Heart left ventricle (tissue), 16 donors: ENCODE measurements around the gene ZNF197. TPM values are rescaled to one million over a fixed set of nuclear protein-coding genes. Genes with fewer than 3 reads are reported as not detected.

Source experiments
- ATAC-seq, 4 donors: fragments of 200-7000 bp; cut with Tn5 transposase; one replicate each; pipeline ENCODE4 v1.9.1; 2020 to 2022; ENCODE audit warnings: moderate library complexity in 4 of 4, mild to moderate bottlenecking in 3 of 4, moderate number of reproducible peaks in 1 of 4
- DNase-seq, 5 donors: peaks; one replicate each; pipeline ENCODE4 v3.0.0-alpha.2; 2020
- H3K27ac ChIP-seq, 12 donors: fragments of 200-600 bp; sonication (generic) in 4 of 12; one replicate each; pipeline versions ENCODE4 v1.5.0 to v1.8.0; 2016 to 2022; ENCODE audit warnings: mild to moderate bottlenecking in 2 of 12
- H3K27me3 ChIP-seq, 9 donors: fragments of 200-600 bp; sonication (generic) in 2 of 9; one replicate each; pipeline versions ENCODE4 v1.5.1 to v1.8.0; 2016 to 2022; ENCODE audit warnings: mild to moderate bottlenecking in 3 of 9
- H3K36me3 ChIP-seq, 9 donors: fragments of 200-600 bp; sonication (generic) in 2 of 9; one replicate each; pipeline versions ENCODE4 v1.5.0 to v1.8.0; 2018 to 2022; ENCODE audit warnings: mild to moderate bottlenecking in 2 of 9
- H3K4me1 ChIP-seq, 12 donors: fragments of 200-600 bp; sonication (generic) in 4 of 12; one replicate each; pipeline versions ENCODE4 v1.5.0 to v1.8.0; 2016 to 2022; ENCODE audit warnings: mild to moderate bottlenecking in 3 of 12
- H3K4me3 ChIP-seq, 12 donors: fragments of 200-600 bp; sonication (generic) in 4 of 12; one replicate each; pipeline versions ENCODE4 v1.5.0 to v1.8.0; 2017 to 2022; ENCODE audit warnings: mild to moderate bottlenecking in 9 of 12, moderate library complexity in 4 of 12
- H3K9me3 ChIP-seq, 12 donors: fragments of 200-600 bp; sonication (generic) in 4 of 12; one replicate each; pipeline versions ENCODE4 v1.5.0 to v1.8.0; 2016 to 2022; ENCODE audit warnings: mild to moderate bottlenecking in 1 of 12
- POLR2A ChIP-seq, 2 donors: fragments of 450-650 bp; IDR thresholded peaks; one replicate each; pipeline ENCODE4 v1.6.1; 2017; ENCODE audit warnings: antibody characterized with exemption in 2 of 2, mild to moderate bottlenecking in 2 of 2, moderate library complexity in 2 of 2
- WGBS, 4 donors: extraction: QIAGEN DNeasy Blood & Tissue Kit in 2 of 4; methylation state at CpG; one replicate each; pipeline versions ENCODE4 v1.1.5 to v1.1.7; 2013 to 2018; 5-methylcytosine and 5-hydroxymethylcytosine counted together
- intact Hi-C, 10 donors: fragments of 100-400 bp; cut with DNase I; formaldehyde crosslinking; loops; one replicate each; pipeline versions ENCODE4 v1.11.1 to v1.14.2; 2022
- polyA plus RNA-seq, 2 donors: library from polyadenylated mRNA; stranded (reverse); fragments of 200-250 nt; gene quantifications; one replicate each; pipeline ENCODE4 v1.2.3, GENCODE V29; 2013
- total RNA-seq, 9 donors: library from RNA; depleted of rRNA in 2 of 9; stranded (reverse); fragments of >200 nt in 2 of 9; fragmentation: NEBNext Ultra II Directional in 3 of 9; extraction: Animal tissue kit (Norgen Biotek cat#: 25700) in 3 of 9; gene quantifications; one replicate each; pipeline versions ENCODE4 v1.1.0 to v1.2.4, GENCODE V29; 2016 to 2023
- TF ChIP-seq, protein P1 (sequence below), 12 donors: fragments of 200-600 bp; sonication (generic) in 4 of 12; IDR thresholded peaks; one replicate each; pipeline versions ENCODE4 v1.5.0 to v1.8.0; 2018 to 2022; ENCODE audit warnings: antibody characterized with exemption in 12 of 12, mild to moderate bottlenecking in 5 of 12
- donor health status: ischemic (EF 13 %, LVEDD 7.1; RV severe dilation, severe dysfunction).
- donor health status: healthy with polysubstance abuse.
- donor health status: DM: no; HTN: yes; CAD: no.
- donor health status: DM: no; HTN: no; CAD: no.
- donor health status: ischemic (EF 25% LVEDD 6.9; RV normal size, moderate dysfunction).
- donor health status: ischemic (EF 25% LVEDD 5.7; RV mildly dilated, moderate dysfunction).
- donor health status: healthy.
- donor health status: DM: yes; HTN: yes; CAD: no.
- donor health status: ischemic (EF 35%, LVEDD 5.7; RV mildly dilated, moderate dysfunction).
- donor health status: nonischemic (EF 11% LVEDD 7.7; RV severe dilation, severe dysfunction).
- donor health status: DM: yes; HTN: yes; CAD: no.
- donor health status: PGD.
- donor health status: ischemic (EF 29% LVEDD 5.4; RV normal size, mild dysfunction).
- donor health status: nonischemic (EF 23%, LVEDD 6.1; RV moderate dilation, normal function).

The ZNF197 gene
- total and polyA plus RNA-seq, 11 donors, result 6.6 to 16.4 (median 11.4) TPM

DNA sequence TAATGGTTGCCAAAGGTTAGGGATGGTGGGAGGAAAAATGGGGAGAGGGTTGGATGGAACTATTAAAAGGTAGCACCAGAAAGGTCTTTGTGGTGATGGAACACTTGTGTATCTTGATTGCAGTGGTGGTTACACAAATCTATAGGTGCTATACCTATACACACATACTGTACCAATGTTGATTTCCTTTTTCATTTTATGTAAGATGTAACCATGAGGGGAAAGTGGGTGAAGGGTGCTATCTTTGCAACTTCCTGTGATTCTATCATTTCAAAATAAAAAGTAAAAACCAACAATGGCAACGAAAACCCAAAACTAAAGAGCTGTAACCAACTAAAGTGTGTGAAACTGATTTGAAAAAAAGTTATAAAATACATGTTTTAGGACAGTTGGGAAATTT is 22.9 kb downstream of the ZNF197 start:
- no peaks in the 10 kb centered on the region for H3K27me3 ChIP-seq
- peak overlapping the region in 2 of 12 donors; percentile 88 to 92 for H3K4me3 ChIP-seq
- 87 to 95% (median 91%) methylated on average over 1 of the region's 1 CpG for WGBS, 4 donors
- DNase-seq (no peak), ATAC-seq (no peak)
- H3K36me3 ChIP-seq, result peaks cover 0 to 33% (median 31%) of the 10 kb centered on the region in 9 donors
- H3K4me1 ChIP-seq, result peaks cover 0 to 15% (median 10%) of the 10 kb centered on the region in 12 donors
- TF ChIP-seq, protein P1, sequence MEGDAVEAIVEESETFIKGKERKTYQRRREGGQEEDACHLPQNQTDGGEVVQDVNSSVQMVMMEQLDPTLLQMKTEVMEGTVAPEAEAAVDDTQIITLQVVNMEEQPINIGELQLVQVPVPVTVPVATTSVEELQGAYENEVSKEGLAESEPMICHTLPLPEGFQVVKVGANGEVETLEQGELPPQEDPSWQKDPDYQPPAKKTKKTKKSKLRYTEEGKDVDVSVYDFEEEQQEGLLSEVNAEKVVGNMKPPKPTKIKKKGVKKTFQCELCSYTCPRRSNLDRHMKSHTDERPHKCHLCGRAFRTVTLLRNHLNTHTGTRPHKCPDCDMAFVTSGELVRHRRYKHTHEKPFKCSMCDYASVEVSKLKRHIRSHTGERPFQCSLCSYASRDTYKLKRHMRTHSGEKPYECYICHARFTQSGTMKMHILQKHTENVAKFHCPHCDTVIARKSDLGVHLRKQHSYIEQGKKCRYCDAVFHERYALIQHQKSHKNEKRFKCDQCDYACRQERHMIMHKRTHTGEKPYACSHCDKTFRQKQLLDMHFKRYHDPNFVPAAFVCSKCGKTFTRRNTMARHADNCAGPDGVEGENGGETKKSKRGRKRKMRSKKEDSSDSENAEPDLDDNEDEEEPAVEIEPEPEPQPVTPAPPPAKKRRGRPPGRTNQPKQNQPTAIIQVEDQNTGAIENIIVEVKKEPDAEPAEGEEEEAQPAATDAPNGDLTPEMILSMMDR (IDR thresholded peaks at IDR 0.05), result no peak
- TF ChIP-seq POLR2A (IDR thresholded peaks at IDR 0.05), result no peak
- peak overlapping the region in 1 of 12 donors; percentile 56 for H3K27ac ChIP-seq
- intact Hi-C loops, result loop anchor here in 3 of 10 donors (2.0 to 10.0 kb wide), 2 partner anchors 21 to 313 kb away; partner anchors contain the start of gene TCAIM (in 1 of the 3)
- peaks cover 0 to 46% (median 8%) of the 10 kb centered on the region in 12 donors for H3K9me3 ChIP-seq

DNA sequence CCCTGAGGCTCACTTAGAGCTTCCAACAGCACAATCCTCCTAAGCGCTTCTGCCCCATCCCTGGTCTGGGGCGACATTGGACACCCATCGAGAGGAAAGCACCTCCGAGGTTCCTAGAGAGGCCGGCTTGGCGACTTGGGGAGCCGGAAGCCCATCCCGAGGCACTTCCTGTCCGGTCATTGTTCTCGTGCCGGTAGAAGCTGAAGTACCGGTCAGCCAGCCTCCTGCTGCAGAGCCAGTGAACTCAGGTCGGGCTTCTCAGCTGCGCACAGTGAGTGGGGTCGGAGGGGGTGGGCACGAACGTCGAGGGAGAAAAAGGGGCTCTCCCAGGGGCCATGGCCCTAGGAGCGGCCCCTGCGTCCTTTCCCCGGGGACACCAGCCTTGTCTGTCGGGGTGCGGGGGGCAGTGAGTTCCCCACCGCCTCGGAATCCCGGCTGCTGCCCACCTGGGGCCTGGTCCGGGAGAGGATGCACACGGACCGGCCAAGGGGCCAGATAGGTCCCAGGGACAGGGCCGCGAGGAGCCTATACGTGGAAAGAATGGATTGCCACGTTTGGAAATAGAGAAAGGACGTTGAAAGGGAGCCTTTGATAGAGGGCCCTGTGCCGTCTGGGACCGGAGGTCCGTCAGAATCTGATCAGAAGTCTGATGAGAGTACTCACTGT is 23.9 kb downstream of the ZNF197 start, which contains the start of gene ZNF35:
TSS of gene ZNF35 (plus strand) at position 169 of the 666 bp plus-strand sequence. CDS start 2,336 bp downstream, outside the sequence.
- peak; percentile 91 to 98 (median 98) for ATAC-seq
- intact Hi-C loops, result loop anchor here in 2 of 10 donors (2.0 to 10.0 kb wide), 2 partner anchors 22 to 314 kb away; partner anchors contain the start of gene TCAIM (in 1 of the 2)

DNA sequence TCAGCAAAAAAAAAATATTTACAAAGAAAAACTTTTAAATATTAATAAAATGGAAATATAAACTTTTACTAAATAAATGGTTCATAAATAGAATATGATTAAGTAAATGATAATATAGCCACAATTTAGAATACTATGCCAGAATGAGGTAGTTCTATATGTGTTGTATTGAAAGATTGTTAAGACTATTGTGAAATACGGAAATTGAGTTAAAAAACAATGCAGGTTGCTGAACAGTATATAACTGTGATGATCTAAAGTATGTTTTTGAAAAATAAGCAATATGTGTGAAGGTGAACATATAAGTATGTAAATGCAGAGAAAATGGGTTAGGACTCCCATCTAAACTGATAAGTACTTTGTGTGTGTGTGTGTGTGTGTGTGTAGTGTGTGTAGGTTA is 24.9 kb downstream of the ZNF197 start:
- peak overlapping the region in 6 of 12 donors; percentile 87 to 99 (median 90) for H3K4me3 ChIP-seq
- H3K36me3 ChIP-seq, result peaks cover 6 to 41% (median 38%) of the 10 kb centered on the region in 9 donors
- WGBS, 4 donors, result 81 to 94% (median 91%) methylated on average over 1 of the region's 1 CpG
- DNase-seq (no peak), ATAC-seq (no peak)
- H3K27ac ChIP-seq, result no peak overlapping the region
- no peak for TF ChIP-seq POLR2A (IDR thresholded peaks at IDR 0.05)
- TF ChIP-seq, protein P1 (IDR thresholded peaks at IDR 0.05), result no peak
- intact Hi-C loops, result loop anchor here in 2 of 10 donors (2.0 to 10.0 kb wide), 2 partner anchors 23 to 315 kb away; partner anchors contain the start of gene TCAIM (in 1 of the 2)
- H3K27me3 ChIP-seq, result no peaks in the 10 kb centered on the region
- peaks cover 0 to 26% (median 0%) of the 10 kb centered on the region in 12 donors for H3K9me3 ChIP-seq
- peaks cover 0 to 15% (median 10%) of the 10 kb centered on the region in 12 donors for H3K4me1 ChIP-seq

More for the DNA sequence above, 23.9 kb downstream of the ZNF197 start, which contains the start of gene ZNF35:
- peak in 1 of 2 donors; percentile 24 for TF ChIP-seq POLR2A (IDR thresholded peaks at IDR 0.05)
- TF ChIP-seq, protein P1 (IDR thresholded peaks at IDR 0.05), result no peak
- peak within 1 kb of the TSS; percentile 75 to 99 (median 88) for H3K4me3 ChIP-seq
- peaks cover under 1 to 33% (median 31%) of the 10 kb centered on the region in 9 donors for H3K36me3 ChIP-seq
- H3K27me3 ChIP-seq, result no peaks in the 10 kb centered on the region
- peaks cover 0 to 15% (median 10%) of the 10 kb centered on the region in 12 donors for H3K4me1 ChIP-seq
- peak; percentile 75 to 88 (median 85) for DNase-seq
- H3K9me3 ChIP-seq, result peaks cover 0 to 37% (median 0%) of the 10 kb centered on the region in 12 donors
- peak within 1 kb of the TSS in 11 of 12 donors; percentile 56 to 81 (median 76) for H3K27ac ChIP-seq
- 0 to 1% (median 0%) methylated on average over 25 to 37 of the region's 37 CpGs for WGBS, 4 donors

DNA sequence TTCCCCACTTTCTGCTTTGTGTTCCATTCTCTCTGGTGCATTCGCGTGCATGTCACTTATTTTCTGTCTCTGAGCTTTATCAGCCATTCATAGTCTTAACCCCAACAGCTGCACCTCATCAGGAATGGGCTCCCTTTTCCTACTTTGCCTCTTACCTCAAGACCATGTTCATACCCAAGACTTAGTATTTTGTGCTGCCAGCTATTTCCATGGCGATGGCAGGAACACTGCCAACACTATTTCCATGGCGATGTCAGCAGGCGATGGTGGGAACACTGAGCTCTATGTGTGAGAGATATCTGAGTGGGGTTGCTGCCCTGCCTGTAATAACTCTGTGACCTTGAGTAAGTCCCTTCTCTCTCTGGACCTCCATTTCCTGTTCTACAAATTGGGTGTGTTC is 29.2 kb downstream of the ZNF197 start:
- ATAC-seq (no peak), DNase-seq (no peak)
- Histone ChIP-seq H3K36me3 (peaks cover 6 to 82% (median 80%) of the 10 kb centered on the region in 9 donors), H3K9me3 (peaks cover 0 to 25% (median 9%) of the 10 kb centered on the region in 12 donors), H3K27ac (no peak overlapping the region), H3K4me1 (peaks cover 0 to 10% (median 7%) of the 10 kb centered on the region in 12 donors), H3K4me3 (no peak overlapping the region), H3K27me3 (no peaks in the 10 kb centered on the region)
- intact Hi-C loops, result no loop called here
- TF ChIP-seq POLR2A (IDR thresholded peaks at IDR 0.05), result no peak
- TF ChIP-seq, protein P1 (IDR thresholded peaks at IDR 0.05), result no peak
- 84 to 92% (median 90%) methylated on average over 5 of the region's 5 CpGs for WGBS, 4 donors
